HEK293T (cell line): Measurements from ENCODE around the gene SLC25A23.

Experiments
- CTCF ChIA-PET: fragments of 350-600 bp; formaldehyde crosslinking; extraction: SDS; loops from one replicate; lab custom pipeline; 2021; ENCODE audit warnings: antibody characterized with exemption, inconsistent platforms; lab: Yijun Ruan, JAX
- POLR2A ChIA-PET: fragments of 350-600 bp; formaldehyde crosslinking; extraction: SDS; loops from one replicate; lab custom pipeline; 2020; ENCODE audit warnings: antibody characterized with exemption, inconsistent platforms; lab: Yijun Ruan, JAX
- DNase-seq: peaks from one replicate; pipeline ENCODE4 v3.0.0; 2012; ENCODE audit warnings: mixed read lengths; ENCODE audit errors: extremely low spot score
- ARNT ChIP-seq: fragments of 450-650 bp; IDR thresholded peaks from 2 replicates; pipeline ENCODE4 v1.6.1; 2017; ENCODE audit warnings: mild to moderate bottlenecking
- BHLHE40 ChIP-seq: fragments of 450-650 bp; IDR thresholded peaks from 2 replicates; pipeline ENCODE4 v1.6.1; 2016; ENCODE audit warnings: mild to moderate bottlenecking, moderate library complexity, borderline replicate concordance
- CTBP1 ChIP-seq: fragments of 450-650 bp; IDR thresholded peaks from 2 replicates; pipeline ENCODE4 v1.6.1; 2016; ENCODE audit warnings: borderline replicate concordance
- ELF4 ChIP-seq: fragments of 450-650 bp; IDR thresholded peaks from 2 replicates; pipeline ENCODE4 v1.6.1; 2017; ENCODE audit warnings: antibody characterized with exemption
- FOXA1 ChIP-seq: fragments of 450-650 bp; IDR thresholded peaks from 2 replicates; pipeline ENCODE4 v1.6.1; 2016; ENCODE audit warnings: mild to moderate bottlenecking
- FOXK2 ChIP-seq: fragments of 450-650 bp; IDR thresholded peaks from 2 replicates; pipeline ENCODE4 v1.6.1; 2016; ENCODE audit warnings: mild to moderate bottlenecking
- FOXM1 ChIP-seq: fragments of 450-650 bp; IDR thresholded peaks from 2 replicates; pipeline ENCODE4 v1.6.1; 2017; ENCODE audit warnings: mild to moderate bottlenecking, borderline replicate concordance
- HDGF ChIP-seq: fragments of 450-650 bp; IDR thresholded peaks from 2 replicates; pipeline ENCODE4 v1.6.1; 2017; ENCODE audit warnings: antibody characterized with exemption, borderline replicate concordance
- L3MBTL2 ChIP-seq: fragments of 450-650 bp; conservative IDR thresholded peaks from 2 replicates; pipeline ENCODE4 v1.6.1; 2016; ENCODE audit warnings: mild to moderate bottlenecking
- LEF1 ChIP-seq: fragments of 450-650 bp; IDR thresholded peaks from 2 replicates; pipeline ENCODE4 v1.6.1; 2017; ENCODE audit warnings: mild to moderate bottlenecking, borderline replicate concordance
- NFRKB ChIP-seq: fragments of 450-650 bp; IDR thresholded peaks from 2 replicates; pipeline ENCODE4 v1.6.1; 2016; ENCODE audit warnings: mild to moderate bottlenecking, moderate library complexity
- SP1 ChIP-seq: fragments of 450-650 bp; IDR thresholded peaks from 2 replicates; pipeline ENCODE4 v1.6.1; 2017
- SUZ12 ChIP-seq: fragments of 450-650 bp; IDR thresholded peaks from 2 replicates; pipeline ENCODE4 v1.6.1; 2016; ENCODE audit warnings: mild to moderate bottlenecking
- TARDBP ChIP-seq: fragments of 450-650 bp; IDR thresholded peaks from 2 replicates; pipeline ENCODE4 v1.6.1; 2016
- ZNF384 ChIP-seq: fragments of 450-650 bp; IDR thresholded peaks from 2 replicates; pipeline ENCODE4 v1.6.1; 2016
- TF ChIP-seq, protein P1 (sequence below): fragments of 450-650 bp; IDR thresholded peaks from 2 replicates; pipeline ENCODE4 v1.6.1; 2016

Gene SLC25A23

GRCh38 chr19:6498294-6499036 lies 38.9 kb upstream of the SLC25A23 start:
- no peak for DNase-seq
- TF ChIP-seq ZNF384 (no peak), ELF4 (no peak), CTBP1 (no peak), SUZ12 (no peak), L3MBTL2 (no peak), NFRKB (no peak), HDGF (no peak), LEF1 (no peak), FOXA1 (no peak), FOXK2 (no peak), SP1 (no peak), TARDBP (no peak), ARNT (no peak), FOXM1 (no peak)
- TF ChIP-seq, protein P1, sequence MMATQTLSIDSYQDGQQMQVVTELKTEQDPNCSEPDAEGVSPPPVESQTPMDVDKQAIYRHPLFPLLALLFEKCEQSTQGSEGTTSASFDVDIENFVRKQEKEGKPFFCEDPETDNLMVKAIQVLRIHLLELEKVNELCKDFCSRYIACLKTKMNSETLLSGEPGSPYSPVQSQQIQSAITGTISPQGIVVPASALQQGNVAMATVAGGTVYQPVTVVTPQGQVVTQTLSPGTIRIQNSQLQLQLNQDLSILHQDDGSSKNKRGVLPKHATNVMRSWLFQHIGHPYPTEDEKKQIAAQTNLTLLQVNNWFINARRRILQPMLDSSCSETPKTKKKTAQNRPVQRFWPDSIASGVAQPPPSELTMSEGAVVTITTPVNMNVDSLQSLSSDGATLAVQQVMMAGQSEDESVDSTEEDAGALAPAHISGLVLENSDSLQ: no peak
- CTCF ChIA-PET: no interaction called here
- POLR2A ChIA-PET: no interaction called here

GRCh38 chr19:6495947-6496346 lies 36.4 kb upstream of the SLC25A23 start:
- DNase-seq: no peak
- CTCF ChIA-PET: no interaction called here
- TF ChIP-seq TARDBP (no peak), BHLHE40 (no peak), SUZ12 (no peak), FOXM1 (no peak), LEF1 (no peak), HDGF (no peak)
- POLR2A ChIA-PET: no interaction called here

DNA sequence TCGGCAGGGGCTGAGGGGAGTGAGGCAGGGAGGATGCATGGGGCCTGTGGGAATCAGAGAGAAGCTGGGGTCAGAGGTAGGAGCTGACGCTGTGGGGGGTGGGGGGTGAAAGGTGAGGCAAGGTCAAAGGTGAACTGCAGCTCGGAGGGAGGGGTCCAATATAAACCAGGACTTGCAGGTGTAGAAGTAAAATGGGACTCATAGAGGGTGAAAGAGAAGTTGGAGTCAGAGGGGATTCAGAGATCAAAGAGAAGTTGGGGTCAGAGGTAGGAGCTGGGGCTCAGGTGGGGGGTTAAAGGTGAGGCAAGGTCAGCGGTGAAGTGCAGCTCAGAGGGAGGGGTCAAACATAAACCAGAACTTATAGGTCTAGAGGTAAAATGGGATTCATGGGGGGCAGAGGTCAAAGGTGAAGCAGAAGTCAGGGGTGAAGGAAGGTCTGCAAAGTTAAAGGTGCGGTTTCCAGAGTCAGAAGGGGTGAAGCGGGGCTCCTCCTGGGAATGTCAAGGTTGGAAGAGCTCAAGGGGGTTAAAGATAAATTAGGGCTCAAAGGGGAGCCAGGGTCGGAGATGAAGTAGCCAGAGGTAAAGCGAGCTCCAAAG lies 34.9 kb upstream of the SLC25A23 start:
- ChIA-PET POLR2A (no interaction called here), CTCF (interaction anchor here (0.6 kb wide), 1 partner anchor 22 kb away, joined by 3 read pairs; no protein-coding TSS in a partner anchor)
- DNase-seq: no peak
- TF ChIP-seq ELF4 (no peak), NFRKB (no peak), TARDBP (no peak), FOXA1 (no peak), BHLHE40 (no peak), FOXM1 (no peak), L3MBTL2 (no peak)

DNA sequence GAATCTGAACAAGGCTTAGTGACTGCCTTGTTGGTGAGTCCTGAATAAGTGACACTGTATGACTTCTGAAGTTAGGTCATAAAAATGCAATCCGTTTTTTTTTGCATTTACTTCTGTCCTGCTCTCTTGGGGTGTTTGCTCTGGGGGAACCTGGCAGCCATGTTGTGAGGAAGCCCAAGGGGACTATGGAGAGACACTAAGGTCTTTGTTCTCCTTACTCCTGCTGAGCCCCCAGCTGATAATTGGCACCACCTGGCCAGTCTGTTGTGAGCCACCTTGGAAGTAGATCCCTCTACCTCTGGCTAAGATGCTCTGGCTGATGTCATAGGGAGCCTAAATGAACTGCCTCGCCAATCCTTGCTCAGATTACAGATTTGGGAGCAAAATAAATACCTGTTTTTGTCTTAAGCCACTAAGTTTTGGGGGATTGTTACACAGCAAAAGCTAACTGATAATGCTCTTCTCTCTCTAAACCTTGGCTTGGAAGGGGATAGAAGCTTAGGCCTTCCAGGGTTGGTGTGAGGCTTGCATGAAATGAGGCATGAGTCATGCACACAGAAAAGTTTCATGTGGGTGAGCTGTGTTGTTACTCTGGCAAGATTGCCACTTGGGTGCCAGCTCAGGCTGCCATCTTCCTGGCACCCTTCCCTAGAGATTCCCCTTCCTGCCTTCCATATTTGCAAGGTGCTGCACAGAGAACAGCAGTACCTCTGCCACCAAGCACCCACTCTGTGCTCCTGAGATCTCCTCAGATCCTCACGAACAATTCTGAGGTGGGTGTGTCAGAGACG lies 32.4 kb upstream of the SLC25A23 start:
- POLR2A ChIA-PET: no interaction called here
- CTCF ChIA-PET: no interaction called here
- DNase-seq: no peak
- no peak for TF ChIP-seq FOXA1
- no peak for TF ChIP-seq HDGF
- no peak for TF ChIP-seq CTBP1
- TF ChIP-seq FOXK2: no peak
- no peak for TF ChIP-seq L3MBTL2

GRCh38 chr19:6490134-6490533 lies 30.5 kb upstream of the SLC25A23 start:
- DNase-seq: no peak
- POLR2A ChIA-PET: no interaction called here
- CTCF ChIA-PET: interaction anchor here (0.7 kb wide), 1 partner anchor 1265 kb away, joined by 3 read pairs; no protein-coding TSS in a partner anchor
- no peak for TF ChIP-seq TARDBP
- TF ChIP-seq FOXK2: no peak
- TF ChIP-seq CTBP1: no peak
- no peak for TF ChIP-seq BHLHE40
- TF ChIP-seq FOXM1: no peak
- no peak for TF ChIP-seq ARNT

DNA sequence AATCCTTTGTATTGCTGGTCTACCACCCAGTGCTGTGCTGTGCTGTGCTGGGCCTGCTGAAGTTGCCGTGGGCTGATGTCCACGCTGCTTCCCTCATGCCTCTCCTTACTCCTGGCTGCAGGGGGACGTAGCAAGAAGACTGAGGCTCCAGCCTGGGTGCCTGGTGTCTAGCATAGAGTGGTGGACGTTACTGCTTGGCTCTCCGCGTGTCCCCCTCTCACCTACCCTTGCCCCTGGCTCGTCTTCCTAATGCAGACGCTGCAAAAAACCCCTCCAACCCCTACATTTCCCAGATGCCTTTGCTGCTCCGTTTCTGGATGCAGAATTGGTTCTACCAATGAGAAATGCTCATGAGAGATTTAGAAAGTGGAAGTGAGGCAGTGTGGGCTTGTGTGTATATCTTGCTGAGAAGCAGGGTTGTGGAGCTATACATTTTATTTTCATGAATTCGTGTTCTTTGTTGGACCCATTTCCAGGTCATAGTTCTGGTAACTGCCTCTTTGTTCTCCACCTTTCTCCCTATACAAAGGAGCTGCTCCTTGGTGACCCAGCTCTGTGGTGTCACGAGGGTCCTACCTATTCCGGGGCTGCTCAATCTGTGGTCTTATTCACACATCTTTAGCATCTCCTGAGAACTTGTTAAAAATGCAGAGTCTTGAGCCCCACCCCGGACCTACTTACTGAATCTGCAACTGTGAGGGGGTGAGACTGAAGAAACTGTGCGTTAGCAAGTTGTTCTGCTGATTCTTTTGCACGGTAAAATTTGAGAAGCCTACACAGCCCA lies 29.9 kb upstream of the SLC25A23 start:
- TF ChIP-seq TARDBP: no peak
- TF ChIP-seq ARNT: no peak
- TF ChIP-seq FOXM1: no peak
- no peak for TF ChIP-seq FOXK2
- TF ChIP-seq LEF1: no peak
- TF ChIP-seq NFRKB: no peak
- no peak for TF ChIP-seq SUZ12
- no peak for TF ChIP-seq L3MBTL2
- TF ChIP-seq SP1: no peak
- no peak for TF ChIP-seq CTBP1
- TF ChIP-seq, protein P1: no peak
- no peak for TF ChIP-seq FOXA1
- no peak for DNase-seq
- ChIA-PET CTCF (no interaction called here), POLR2A (no interaction called here)
